HG03175 (cell line): ENCODE data around the gene ARHGAP19.
"Not testable (repeated sequence)": the region's sequence is repeated elsewhere in the genome, so short reads cannot be mapped to it uniquely, and the experiment has no call there.

Source experiments
- ATAC-seq: cut with Tn5 transposase; IDR thresholded peaks from one replicate; pipeline ENCODE4 v1.9.1; 2021; ENCODE audit warnings: mild to moderate bottlenecking, moderate library complexity; ENCODE audit not compliant: unreplicated experiment

Gene ARHGAP19

DNA sequence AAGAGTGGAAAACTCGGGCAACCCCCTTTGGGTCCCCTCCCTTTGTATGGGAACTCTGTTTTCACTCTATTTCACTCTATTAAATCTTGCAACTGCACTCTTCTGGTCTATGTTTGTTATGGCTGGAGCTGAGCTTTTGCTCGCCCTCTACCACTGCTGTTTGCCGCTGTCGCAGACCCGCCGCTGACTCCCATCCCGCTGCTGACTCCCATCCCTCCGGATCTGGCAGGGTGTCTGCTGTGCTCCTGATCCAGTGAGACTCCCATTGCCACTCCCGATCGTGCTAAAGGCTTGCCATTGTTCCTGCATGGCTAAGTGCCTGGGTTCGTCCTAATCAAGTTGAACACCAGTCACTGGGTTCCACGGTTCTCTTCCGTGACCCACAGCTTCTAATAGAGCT lies 2.4 kb downstream of the ARHGAP19 start:
- not testable (repeated sequence) for ATAC-seq

DNA sequence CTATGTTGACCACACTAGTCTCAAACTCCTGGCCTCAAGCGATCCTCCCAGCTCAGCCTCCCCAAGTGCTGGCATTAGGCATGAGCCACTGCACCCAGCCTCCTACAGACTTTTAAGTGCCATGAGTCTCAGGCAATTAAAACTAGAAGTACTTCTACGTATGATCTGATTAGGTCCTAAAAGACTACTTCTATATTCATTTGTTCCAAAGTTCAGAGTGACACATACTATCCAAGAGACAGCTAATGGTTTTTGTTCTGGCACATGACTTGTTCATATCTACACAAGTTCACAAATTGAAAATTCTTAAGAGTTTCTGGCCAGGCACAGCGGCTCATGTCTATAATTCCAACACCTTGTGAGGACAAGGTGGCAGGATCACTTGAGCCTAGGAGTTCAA lies 11.7 kb downstream of the ARHGAP19 start:
- no peak for ATAC-seq

DNA sequence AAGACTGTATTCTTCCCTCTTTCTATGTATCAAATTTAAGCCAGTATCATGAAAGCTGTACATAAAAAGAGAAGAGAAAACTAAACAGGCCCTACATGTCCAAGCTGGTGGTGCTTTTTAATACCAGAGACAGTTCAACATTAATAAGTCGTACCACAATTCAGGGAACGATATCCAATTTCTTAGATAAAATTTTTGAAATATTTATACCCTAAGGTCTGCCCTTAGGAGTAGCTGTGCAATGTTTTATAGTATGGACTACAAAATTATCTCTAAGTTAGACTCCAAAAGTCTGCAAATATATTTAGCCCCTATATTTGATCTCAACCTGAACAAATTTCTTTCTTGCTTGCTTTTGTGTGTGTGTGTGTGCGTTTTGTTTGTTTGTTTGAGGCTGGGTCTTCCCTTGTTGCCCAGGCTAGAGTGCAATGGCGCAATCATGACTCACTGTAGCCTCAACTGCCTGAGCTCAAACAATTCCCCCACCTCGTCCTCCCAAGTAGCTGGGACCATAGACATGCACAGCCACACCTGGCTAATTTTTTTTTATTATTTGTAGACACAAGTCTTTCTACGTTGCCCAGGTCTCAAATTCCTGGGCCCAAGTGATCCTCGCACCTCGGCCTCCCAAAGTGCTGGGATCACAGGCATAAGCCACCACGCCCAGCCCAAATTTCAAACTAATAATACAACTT lies 13.2 kb downstream of the ARHGAP19 start:
- ATAC-seq: no peak

DNA sequence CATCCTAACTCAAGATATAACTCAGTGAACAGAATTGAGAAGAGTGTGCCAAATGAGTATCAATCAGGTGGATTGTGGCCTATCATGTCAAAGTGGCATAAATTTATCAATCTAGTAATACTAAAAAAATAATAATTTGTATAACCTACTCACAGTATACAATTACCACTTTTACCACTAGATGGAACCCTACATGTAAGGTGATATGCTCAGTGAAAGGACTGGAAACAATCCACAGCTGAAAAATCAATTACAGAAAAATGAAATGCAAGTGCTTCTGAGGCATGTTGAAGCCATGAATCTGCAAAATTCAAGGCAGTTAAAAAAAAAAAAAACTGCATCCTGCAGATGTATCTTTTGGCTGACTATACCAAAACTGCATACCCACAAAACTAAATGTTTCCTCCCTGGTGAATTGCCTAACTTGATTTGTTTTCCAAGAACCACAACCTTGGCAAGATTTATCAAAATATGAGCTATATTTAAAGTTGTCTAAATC lies 13.9 kb downstream of the ARHGAP19 start:
- ATAC-seq: no peak

DNA sequence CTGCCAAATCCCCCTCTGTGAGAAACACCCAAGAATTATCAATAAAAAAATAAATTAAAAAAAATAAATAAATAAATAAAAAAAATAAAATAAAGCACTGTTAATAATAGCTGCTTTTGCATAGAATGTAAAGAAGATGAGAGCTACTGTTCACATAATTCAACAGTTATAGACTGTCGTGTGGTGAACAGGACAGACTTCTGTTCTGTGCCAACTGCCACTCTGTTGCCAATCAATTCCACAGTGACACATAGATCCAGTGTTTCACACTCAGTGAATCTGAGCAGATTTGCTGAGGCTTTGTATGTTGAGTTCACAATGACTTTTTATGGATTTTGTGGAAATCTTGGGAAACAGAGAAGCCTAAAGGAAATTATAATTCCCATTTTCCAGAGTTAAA lies 14.9 kb downstream of the ARHGAP19 start:
- ATAC-seq: no peak

DNA sequence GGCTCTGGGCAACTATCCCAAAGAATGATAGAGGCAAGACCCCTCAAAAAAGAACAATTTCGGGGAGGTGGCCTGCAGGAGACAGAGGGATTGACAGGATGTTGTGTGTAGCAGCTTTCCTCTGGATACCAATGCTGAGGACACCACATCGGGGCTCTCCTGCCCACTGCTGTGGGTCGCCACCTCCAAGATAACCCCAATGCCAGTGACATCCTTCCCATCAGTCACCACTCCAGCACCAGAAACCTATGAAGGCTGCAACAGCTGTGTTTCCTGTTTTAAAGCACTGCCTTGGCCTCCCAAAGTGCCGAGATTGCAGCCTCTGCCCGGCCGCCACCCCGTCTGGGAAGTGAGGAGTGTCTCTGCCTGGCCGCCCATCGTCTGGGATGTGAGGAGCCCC lies 17.6 kb downstream of the ARHGAP19 start:
- no peak for ATAC-seq

DNA sequence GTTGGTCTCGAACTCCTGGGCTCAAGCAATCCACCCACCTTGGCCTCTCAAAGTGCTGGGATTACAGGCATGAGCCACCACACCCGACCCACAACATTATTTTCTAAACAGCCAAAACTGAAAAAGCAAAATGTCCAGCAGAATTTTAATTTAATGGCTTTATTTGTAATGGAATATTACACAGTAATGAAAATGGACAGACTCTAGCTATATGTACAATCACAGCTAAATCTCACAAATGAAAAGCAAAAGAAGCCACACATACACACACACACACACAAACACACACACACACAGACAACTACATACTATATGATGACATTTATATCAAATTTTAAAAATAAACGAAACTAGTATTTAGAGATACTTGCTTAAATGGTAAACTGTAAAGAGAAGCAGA lies 18.7 kb downstream of the ARHGAP19 start:
- no peak for ATAC-seq

DNA sequence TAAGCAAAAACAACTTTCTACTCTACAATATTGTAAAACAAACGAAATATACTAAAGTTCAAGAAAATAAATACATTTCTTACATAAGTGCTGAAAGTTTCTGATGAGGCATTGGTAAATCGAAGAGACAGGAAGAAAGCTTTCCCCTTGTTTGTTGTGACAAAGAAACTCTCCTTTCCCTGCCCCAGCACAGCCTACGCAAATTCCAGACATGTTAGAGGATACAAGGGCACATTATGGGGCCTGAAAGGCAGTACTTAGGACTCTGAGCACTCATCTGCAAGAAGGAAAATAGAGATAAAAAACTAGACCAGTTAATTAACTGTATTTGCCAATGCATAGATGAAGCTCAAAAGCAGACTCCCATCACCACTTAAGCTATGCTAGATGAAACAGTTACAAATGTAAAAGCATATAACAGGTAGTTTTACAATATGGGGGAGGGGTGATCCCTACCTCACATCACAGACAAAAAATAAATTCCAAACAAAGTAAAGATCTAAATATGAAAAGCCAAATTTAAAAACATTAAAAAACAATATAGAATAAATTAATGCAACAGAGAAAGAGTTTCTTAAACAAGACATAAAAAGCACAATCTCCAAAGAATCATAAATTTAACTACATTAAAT lies 21.8 kb downstream of the ARHGAP19 start:
- no peak for ATAC-seq

DNA sequence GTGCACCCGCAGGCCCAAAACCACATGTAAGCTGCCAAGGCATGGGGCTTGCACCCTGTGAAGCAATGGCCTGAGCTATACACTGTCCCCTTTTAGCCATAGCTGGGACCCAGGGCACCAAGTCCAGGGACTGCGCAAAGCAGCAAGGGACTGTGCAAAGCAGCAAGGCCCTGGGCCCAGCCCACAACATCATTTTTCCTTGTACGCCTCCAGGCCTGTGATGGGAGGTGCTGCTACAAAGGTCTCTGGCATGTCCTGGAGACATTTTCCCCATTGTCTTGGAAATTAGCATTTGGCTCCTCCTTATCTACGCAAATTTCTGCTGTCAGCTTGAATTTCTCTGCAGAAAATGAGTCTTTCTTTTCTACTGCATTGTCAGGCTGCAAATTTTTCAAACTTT lies 24.8 kb downstream of the ARHGAP19 start:
- ATAC-seq: no peak

DNA sequence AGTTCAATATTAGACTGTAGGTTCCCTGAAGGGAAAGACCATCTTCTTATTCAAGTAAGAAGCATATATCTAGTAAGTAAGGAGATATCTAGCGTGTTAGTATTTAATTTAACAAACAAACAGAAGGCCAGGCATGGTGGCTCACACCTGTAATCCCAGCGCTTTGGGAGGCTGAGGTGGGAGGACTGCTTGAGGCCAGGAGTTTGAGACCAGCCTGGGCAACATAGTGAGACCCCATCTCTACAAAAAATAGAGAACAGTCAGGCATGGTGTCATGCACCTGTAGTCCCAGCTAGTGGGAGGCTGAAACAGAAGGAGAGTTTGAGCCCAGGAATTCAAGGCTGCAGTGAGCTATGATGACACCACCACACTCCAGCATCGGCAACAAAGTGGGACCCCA lies 27.3 kb downstream of the ARHGAP19 start:
- ATAC-seq: not testable (repeated sequence)

DNA sequence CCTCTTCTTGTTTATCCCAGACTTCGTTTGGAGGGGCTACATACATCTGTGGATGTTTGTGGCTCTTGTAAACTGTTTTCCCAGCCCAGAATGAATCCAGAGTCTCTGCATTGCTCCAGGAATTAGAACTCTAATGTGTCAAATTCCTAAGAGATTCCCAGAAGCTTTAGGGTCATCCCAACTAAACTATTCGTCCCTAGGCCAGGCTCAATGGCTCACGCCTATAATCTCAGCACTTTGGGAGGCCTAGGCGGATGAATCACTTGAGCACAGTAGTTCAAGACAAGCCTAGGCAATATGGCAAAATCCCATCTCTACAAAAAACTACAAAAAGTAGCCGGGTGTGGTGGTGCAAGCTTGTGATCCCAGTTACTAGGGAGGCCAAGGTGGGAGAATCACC lies 28.5 kb downstream of the ARHGAP19 start:
- no peak for ATAC-seq

DNA sequence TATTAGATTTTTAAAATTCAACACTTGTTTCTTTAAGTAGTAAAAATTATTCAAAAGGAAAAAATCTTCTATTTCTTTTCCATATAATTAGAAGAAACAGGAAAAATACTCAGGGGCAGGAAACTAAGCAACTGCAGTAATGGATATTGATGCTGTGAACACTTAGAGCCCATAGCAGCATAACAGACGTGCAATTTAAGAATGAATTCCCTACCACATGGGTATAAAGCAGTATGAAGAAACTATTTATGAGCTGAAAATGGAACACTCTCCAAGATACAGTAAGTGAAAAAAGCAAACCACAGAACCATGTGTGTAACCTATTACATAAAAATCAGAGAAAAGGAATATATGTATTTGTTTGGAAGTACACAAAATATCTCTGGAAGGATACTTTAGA lies 30.8 kb downstream of the ARHGAP19 start:
- ATAC-seq: no peak

DNA sequence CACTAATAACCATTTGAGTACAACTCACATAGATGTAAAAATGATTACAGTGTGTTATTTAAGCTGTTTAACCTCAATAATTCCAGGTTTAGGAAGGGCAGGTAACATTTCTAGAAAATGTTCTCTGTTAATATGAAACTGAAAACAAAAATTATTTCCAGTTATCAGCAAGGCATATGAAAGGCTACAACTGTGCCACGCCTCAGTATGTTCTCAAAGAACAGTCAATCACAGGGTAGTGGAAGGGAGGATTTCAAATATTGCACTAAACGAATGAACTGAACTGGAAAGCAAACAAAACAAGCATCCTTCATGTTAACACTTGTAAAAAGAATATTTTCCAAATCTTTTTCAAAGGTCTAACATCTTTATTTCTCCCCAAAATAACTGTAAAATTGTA lies 31.3 kb downstream of the ARHGAP19 start:
- ATAC-seq: no peak

DNA sequence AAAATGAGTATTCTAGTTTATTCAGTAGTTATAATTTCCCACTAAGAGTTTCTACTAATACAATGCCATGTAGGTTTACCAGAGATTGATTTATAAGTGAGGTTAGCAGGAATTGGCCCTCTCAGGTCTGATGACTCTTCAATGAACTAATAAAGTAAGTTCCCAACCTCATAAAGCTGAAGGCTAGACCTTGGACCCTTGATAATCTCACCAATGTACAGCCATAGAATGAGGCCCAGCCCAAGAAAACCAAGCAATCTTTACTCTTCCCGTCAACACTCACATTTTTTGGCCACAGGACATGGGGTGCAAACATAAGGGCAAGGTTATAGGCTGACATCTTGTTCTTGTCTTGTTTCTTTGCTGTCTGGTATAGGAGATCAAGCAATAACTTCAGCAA lies 33.3 kb downstream of the ARHGAP19 start:
- no peak for ATAC-seq

DNA sequence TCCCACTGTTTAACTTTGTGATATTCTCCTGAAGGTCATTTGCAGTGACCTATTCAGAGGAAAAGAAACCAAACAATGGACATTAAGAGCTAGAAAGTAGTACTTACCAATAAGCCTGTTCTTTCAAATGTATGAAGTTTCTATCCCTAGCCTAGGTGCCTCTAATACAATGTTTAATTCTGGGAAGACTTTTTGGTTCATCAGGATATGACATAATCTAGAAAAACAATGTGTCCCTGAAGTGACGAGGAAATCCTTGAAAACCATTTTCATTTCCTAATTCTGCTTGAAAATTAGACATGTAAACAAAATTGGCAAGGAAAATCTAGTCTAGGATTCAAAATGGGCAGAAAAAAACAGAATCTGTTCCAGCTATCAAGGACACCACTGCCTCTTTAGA lies 36.1 kb downstream of the ARHGAP19 start:
- ATAC-seq: no peak

DNA sequence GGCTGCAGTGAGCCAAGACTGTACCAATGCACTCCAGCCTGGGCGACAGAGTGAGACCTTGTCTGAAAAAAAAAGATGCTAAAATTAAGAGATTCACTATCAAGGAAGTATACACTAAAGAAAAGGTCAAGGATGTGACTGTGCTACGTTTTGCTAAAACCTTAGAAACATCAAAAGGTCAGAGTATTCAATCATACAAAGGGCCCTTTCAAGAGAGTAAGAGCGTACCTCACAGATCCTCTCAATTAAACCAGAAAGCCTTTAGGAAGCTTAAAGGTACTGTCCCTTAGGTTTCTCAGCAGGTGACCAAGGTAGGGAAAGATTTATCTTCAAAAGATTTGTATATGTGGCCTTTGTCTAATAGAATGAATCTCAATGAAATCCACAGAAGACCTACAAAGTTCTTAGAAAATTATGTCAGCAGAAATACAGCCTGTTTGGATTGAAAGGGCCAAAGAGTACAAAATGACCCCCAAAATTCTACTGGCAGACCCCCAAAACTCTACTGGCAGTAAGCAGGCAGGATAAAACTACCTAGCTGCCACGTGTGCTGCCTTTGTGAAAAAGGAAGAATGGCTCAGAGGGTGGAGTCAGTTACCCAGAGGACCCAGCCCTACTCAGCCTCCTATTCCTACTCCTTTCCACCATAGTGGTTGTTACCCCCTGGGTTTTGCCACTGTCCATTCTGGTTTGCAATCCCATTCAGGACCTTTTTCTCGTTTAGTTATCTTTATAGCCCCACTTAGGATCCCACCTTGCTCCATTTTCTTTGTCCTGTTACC lies 36.7 kb downstream of the ARHGAP19 start:
- no peak for ATAC-seq

DNA sequence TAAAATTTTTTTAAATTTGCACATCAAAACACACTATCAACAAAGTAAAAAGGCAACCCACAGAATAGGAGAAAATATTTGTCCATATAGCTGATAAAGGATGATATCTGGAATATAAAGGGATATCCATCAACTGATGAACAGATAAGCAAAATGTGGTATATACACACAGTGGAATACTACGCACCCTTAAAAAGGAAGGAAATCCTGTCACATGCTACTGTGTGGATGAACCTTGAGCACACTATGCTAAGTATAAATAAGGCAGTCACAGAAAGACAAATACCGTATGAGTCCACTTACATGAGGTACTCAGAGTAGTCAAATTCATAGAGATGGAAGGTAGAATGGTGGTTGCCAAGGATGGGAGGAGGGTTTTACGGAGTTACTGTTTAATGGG lies 37.7 kb downstream of the ARHGAP19 start:
- no peak for ATAC-seq

DNA sequence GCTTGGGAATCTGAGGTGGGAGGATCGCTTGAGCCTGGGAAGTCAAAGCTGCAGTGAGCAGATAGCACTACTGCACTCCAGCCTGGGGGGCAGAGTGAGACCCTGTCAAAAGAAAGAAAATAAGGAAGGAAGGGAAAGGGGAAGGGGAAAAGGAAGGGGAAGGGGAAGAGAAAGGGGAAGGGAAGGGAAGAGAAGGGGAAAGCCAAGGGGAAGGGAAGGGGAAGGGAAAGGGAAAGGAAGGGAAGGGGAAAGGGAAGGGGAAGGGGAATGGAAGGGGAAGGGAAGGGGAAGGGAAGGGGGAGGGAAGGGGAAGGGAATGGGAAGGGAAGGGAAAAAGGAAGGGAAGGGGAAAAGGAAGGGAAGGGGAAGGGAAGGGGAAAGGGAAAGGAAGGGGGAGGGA lies 41.5 kb downstream of the ARHGAP19 start:
- ATAC-seq: no peak

DNA sequence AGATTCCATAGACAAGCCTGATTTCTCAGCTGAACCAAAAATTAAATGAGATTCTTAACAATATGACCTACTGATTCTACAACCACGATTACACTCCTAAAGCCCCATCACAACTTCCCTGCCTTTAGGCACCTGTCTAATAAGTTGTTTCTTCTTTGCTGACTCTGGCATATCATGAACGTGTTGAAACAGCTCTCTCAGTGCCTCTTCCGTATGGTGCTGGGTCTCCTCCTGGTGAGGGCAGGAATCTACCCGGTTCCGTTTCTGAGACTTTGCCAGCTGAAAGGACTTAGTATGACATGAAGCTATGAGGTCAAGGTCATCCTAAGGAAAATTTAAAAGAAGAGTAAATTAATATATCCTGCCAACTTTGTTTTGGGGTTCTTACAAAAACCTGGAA lies 48.6 kb downstream of the ARHGAP19 start:
- ATAC-seq: no peak

DNA sequence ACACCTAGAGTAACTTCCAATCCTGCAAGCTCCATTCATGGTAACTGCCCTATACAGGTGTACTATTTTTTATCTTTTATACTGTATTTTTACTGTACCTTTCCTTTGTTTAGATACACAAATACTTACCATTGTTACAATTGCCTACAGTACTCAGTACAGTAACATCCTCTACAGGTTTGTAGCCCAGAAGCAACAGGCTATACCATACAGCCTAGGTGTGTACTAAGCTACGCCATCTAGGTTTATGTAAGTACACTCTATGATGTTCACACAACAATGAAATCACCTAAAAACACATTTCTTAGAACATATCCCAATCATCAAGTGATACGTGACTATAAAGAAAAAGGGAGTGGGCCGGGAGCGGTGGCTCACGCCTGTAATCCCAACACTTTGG lies 53.6 kb downstream of the ARHGAP19 start:
- ATAC-seq: no peak

DNA sequence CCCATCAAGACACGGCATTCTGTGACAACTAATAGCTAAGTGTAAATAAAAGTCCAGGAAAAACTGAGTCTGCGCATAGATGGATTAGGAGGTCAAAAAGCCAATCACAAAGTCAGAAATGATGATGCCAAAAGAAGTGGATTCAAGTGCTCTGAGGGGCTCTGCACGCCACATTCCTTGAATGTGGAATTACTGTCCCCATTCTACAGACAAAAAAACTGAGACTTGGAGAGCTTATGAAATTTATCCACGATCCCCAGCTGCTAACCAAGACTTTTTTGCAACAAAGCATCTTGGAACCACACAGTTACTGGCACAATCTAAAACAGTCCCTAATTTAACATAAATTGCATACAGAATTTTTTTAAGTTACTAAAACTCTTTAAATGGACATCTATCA lies 57.1 kb downstream of the ARHGAP19 start:
- ATAC-seq: no peak

DNA sequence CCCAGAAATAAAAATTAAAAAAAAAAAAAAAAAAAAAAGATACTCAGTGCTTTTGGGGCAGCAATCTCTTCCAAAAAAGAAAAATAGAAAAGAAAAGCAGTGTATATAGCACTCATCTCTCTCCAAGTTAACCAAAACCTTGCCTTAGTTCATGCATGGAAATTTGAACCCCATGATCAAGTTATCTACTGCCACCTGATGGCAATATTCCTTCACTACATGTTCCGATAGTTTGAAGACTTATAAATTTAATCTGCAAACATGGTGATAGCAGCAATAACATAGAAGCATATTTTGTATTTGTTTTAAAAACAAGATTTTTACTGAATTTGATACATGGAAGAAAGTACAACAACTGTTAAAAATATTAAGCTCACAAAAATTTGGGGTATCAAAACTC lies 58.0 kb downstream of the ARHGAP19 start:
- ATAC-seq: no peak
